ENCODE results near the gene RAI2. TPM values are rescaled to one million over a fixed set of nuclear protein-coding genes. Genes with fewer than 3 reads are reported as not detected.

RAI2 gene
- total and polyA plus RNA-seq, 2 donors from 2014 or later, result 18.3 to 43.1 TPM

DNA sequence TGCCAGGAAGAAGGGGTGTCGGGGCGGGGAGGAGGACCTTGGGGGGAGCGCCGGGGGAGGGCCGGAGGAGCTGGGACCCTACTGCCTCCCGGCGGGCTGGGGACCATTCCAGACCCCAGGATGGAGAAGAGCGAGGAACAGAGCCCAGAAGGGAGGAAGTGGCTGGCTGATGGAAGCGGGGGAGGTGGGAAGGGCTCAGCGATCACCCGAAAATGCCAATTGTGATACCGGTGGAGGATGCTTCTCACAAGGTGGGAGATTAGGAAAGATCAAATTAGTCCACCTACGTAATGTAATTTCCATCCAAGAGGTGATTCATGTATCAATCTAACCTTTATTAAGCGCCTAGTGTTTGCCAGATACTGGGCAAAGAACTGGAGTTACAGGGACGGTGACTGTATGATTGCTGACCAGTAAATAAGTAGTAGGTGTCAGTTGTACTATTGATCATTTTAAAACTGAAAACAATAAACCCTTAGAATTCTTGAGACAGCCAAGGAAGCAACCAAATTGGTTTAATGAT lies 452 bp upstream of the RAI2 start:
- TF ChIP-seq, protein P1, sequence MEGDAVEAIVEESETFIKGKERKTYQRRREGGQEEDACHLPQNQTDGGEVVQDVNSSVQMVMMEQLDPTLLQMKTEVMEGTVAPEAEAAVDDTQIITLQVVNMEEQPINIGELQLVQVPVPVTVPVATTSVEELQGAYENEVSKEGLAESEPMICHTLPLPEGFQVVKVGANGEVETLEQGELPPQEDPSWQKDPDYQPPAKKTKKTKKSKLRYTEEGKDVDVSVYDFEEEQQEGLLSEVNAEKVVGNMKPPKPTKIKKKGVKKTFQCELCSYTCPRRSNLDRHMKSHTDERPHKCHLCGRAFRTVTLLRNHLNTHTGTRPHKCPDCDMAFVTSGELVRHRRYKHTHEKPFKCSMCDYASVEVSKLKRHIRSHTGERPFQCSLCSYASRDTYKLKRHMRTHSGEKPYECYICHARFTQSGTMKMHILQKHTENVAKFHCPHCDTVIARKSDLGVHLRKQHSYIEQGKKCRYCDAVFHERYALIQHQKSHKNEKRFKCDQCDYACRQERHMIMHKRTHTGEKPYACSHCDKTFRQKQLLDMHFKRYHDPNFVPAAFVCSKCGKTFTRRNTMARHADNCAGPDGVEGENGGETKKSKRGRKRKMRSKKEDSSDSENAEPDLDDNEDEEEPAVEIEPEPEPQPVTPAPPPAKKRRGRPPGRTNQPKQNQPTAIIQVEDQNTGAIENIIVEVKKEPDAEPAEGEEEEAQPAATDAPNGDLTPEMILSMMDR (IDR thresholded peaks at IDR 0.05; ENCODE audit: borderline replicate concordance, extremely low read depth, insufficient read depth), result no peak
- FAIRE-seq (no peak), DNase-seq (peak in 1 of 5 donors; percentile 11)
- Histone ChIP-seq H3K4me3 (ENCODE audit: low read length in 3 of 3) (no peak overlapping the region), H3K36me3 (ENCODE audit: control insufficient read depth in 2 of 3, insufficient read depth in 3 of 3, low read length in 3 of 3) (no peaks in the 10 kb centered on the region), H3K27me3 (ENCODE audit: control insufficient read depth, insufficient read depth, low read length) (peaks cover 5% of the 10 kb centered on the region), H3K27ac (ENCODE audit: low read depth in 2 of 2, low read length in 2 of 2) (no peak overlapping the region), H3K4me1 (ENCODE audit: control insufficient read depth in 2 of 3, insufficient read depth in 2 of 3, low read depth in 1 of 3, low read length in 3 of 3) (no peaks in the 10 kb centered on the region), H3K9ac (ENCODE audit: low read length in 3 of 3) (no peak overlapping the region), H3K9me3 (ENCODE audit: control insufficient read depth in 2 of 3, insufficient read depth in 1 of 3, low read length in 3 of 3) (no peaks in the 10 kb centered on the region)
- intact Hi-C loops (cut with DNase I), result no loop called here

- TF ChIP-seq, protein P1 (IDR thresholded peaks at IDR 0.05; ENCODE audit: borderline replicate concordance, extremely low read depth, insufficient read depth), result no peak
- Histone ChIP-seq H3K9me3 (ENCODE audit: control insufficient read depth in 2 of 3, insufficient read depth in 1 of 3, low read length in 3 of 3) (no peaks in the 10 kb centered on the region), H3K27me3 (ENCODE audit: control insufficient read depth, insufficient read depth, low read length) (peaks cover 5% of the 10 kb centered on the region), H3K4me1 (ENCODE audit: control insufficient read depth in 2 of 3, insufficient read depth in 2 of 3, low read depth in 1 of 3, low read length in 3 of 3) (no peaks in the 10 kb centered on the region), H3K36me3 (ENCODE audit: control insufficient read depth in 2 of 3, insufficient read depth in 3 of 3, low read length in 3 of 3) (no peaks in the 10 kb centered on the region), H3K9ac (ENCODE audit: low read length in 3 of 3) (peak overlapping the region; percentile 38 to 73 (median 69)), H3K27ac (ENCODE audit: low read depth in 2 of 2, low read length in 2 of 2) (peak overlapping the region in 1 of 2 donors; percentile 17), H3K4me3 (ENCODE audit: low read length in 3 of 3) (peak overlapping the region; percentile 44 to 74 (median 53))
- FAIRE-seq, result no peak
- DNase-seq, result peak; percentile 19 to 73 (median 19)
- intact Hi-C loops (cut with DNase I), result no loop called here
Measured at GRCh38 chrX:17860179-17860780, 818 bp downstream of the RAI2 start.

DNA sequence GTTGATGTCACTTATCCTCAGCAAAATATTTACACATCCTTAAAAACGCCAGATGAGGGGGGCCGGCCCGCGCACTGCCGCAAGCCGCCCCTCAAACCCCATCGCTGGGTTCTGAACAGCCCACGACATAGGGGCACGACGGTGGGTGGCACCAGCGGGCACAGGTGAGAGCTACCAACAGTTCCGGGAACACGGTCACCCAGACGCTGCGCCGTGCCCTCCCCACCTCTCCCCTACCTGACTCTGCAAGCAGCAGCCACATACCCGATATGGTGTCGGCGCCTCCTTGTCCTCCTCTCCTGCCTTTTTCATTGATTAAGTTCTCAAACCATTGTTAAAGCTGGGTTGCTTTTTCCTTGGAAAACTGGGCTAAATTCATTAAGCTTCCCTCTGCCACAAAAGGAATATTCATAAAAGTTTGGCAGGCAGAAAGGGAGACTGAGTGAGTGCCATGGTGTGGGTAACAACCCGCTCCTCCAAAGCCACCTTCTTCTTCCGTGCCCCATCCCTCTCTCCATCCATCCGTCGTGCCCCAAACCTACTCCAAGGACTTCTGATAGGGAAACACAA lies 1.4 kb downstream of the RAI2 start:
- Histone ChIP-seq H3K4me3 (ENCODE audit: low read length in 3 of 3) (peak overlapping the region; percentile 44 to 74 (median 53)), H3K4me1 (ENCODE audit: control insufficient read depth in 2 of 3, insufficient read depth in 2 of 3, low read depth in 1 of 3, low read length in 3 of 3) (peaks cover 0 to 5% (median 0%) of the 10 kb centered on the region in 3 donors), H3K27ac (ENCODE audit: low read depth in 2 of 2, low read length in 2 of 2) (no peak overlapping the region), H3K36me3 (ENCODE audit: control insufficient read depth in 2 of 3, insufficient read depth in 3 of 3, low read length in 3 of 3) (no peaks in the 10 kb centered on the region), H3K9ac (ENCODE audit: low read length in 3 of 3) (peak overlapping the region; percentile 38 to 73 (median 69)), H3K9me3 (ENCODE audit: control insufficient read depth in 2 of 3, insufficient read depth in 1 of 3, low read length in 3 of 3) (no peaks in the 10 kb centered on the region), H3K27me3 (ENCODE audit: control insufficient read depth, insufficient read depth, low read length) (peaks cover 5% of the 10 kb centered on the region)
- no peak for FAIRE-seq
- DNase-seq, result peak; percentile 40 to 82 (median 45)
- TF ChIP-seq, protein P1 (IDR thresholded peaks at IDR 0.05; ENCODE audit: borderline replicate concordance, extremely low read depth, insufficient read depth), result no peak
- intact Hi-C loops (cut with DNase I), result no loop called here
